HFF-Myc (cell line): ENCODE measurements around the gene RILP.

Source experiments
- DNase-seq: peaks from one replicate; pipeline ENCODE4 v3.0.0-alpha.2; 2011; ENCODE audit warnings: low read depth; ENCODE audit errors: extremely low read depth
- H3K4me3 ChIP-seq: replicated peaks from 2 replicates; pipeline ENCODE4 v1.5.1; 2011; ENCODE audit warnings: low read depth, mild to moderate bottlenecking, control low read depth, low read length
- TF ChIP-seq, protein P1 (sequence below): IDR thresholded peaks from 2 replicates; pipeline ENCODE4 v1.5.1; 2012; ENCODE audit warnings: mild to moderate bottlenecking, low read depth, low read length, control low read depth; ENCODE audit errors: missing control alignments

RILP gene

DNA sequence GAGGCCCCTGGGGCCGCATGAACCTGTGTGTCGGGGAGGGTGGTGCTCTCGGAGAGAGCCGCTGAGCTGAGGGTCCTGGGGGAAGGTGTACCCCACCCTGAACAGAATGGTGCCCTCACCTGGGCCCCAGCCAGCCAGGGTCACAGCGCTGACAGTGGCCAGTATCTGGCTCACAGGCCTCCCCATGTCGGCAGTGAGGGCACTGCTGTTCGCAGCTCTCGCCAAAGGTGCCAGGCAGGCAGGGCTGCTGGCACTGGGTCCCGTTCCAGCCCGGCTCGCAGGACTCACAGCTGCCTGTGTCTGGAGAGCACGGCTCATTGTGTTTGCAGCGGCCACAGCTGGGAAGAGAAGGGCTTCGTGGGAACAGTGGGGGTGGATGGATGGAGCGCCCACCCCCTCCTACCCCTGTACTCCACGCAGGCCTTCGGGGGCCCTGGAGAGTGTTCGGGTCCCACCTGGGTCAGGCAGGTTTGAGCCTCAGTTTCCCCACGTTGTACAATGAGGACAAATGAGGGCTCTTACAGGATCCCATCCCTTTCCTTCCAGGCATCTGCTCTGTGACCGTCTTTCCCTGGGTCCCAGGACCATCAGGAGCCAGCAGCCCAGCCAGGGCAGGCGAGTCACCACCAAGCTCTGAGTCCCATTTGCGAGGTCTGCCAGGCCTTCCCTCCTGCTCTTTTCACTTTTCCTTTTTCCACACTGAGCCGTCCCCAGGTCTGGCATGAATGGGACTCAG, 9.2 kb downstream of the RILP start:
- no peak overlapping the region for H3K4me3 ChIP-seq
- DNase-seq: no peak
- TF ChIP-seq, protein P1, sequence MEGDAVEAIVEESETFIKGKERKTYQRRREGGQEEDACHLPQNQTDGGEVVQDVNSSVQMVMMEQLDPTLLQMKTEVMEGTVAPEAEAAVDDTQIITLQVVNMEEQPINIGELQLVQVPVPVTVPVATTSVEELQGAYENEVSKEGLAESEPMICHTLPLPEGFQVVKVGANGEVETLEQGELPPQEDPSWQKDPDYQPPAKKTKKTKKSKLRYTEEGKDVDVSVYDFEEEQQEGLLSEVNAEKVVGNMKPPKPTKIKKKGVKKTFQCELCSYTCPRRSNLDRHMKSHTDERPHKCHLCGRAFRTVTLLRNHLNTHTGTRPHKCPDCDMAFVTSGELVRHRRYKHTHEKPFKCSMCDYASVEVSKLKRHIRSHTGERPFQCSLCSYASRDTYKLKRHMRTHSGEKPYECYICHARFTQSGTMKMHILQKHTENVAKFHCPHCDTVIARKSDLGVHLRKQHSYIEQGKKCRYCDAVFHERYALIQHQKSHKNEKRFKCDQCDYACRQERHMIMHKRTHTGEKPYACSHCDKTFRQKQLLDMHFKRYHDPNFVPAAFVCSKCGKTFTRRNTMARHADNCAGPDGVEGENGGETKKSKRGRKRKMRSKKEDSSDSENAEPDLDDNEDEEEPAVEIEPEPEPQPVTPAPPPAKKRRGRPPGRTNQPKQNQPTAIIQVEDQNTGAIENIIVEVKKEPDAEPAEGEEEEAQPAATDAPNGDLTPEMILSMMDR: no peak

DNA sequence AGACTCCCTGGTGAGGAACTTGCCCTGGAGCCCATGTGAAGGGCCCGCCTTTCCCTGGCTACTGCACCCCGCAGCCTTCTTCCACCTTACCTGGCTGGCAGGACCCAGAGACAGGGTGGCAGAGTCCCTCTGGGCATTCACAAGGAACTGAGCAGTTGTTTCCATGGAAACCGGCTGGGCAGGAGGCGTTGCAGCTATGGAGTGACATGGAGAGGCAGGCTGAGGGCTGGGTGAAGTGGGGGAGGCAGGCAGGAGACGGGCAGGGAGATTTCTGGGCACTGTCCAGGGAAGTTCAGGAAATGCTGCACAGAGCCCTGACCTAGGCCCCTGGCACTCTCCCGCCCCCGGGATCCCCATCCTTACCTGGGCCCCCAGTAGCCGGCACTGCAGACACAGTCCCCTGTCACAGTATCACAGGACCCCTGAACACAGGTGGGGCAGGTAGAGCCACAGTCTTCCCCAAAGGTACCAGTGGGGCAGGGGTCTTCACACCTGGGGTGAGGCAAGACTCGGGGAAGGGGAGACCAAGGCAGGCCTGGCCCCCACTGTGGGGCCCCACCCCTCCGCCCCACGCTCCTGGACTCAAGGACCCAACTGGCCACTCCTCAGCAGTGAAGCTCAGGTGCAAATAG, 10.0 kb downstream of the RILP start:
- H3K4me3 ChIP-seq: no peak overlapping the region
- TF ChIP-seq, protein P1: no peak
- DNase-seq: no peak

DNA sequence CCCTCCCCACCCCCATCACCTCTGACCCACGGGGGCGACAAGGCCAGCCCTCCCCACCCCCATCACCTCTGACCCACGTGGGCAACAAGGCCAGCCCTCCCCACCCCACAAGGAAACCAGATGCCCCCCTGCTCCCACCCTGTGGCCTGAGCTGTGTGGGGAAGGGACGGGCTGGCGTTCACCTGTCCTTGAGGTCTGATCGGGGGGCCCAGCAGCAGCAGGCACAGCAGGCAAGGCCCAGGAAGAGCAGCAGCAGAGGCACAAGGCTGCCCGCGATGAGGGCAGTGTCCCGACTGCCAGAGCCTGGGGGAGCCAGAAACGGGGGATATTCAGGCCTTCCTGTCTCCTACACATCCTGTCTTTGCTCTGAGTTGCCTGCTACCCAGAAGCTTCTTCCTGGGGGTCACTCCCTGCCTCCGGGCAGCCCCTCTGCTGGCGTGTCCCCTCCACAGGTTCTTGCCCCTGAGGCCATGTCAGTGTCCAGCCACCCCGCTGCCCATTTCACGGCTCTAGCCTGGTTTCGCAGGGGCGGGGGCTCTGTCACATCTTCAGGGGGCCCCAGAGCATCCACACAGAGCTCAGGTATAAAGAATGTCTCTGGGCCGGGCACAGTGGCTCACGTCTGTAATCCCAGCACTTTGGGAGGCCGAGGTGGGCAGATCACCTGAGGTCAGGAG, 10.9 kb downstream of the RILP start:
- no peak overlapping the region for H3K4me3 ChIP-seq
- DNase-seq: no peak
- TF ChIP-seq, protein P1: no peak

DNA sequence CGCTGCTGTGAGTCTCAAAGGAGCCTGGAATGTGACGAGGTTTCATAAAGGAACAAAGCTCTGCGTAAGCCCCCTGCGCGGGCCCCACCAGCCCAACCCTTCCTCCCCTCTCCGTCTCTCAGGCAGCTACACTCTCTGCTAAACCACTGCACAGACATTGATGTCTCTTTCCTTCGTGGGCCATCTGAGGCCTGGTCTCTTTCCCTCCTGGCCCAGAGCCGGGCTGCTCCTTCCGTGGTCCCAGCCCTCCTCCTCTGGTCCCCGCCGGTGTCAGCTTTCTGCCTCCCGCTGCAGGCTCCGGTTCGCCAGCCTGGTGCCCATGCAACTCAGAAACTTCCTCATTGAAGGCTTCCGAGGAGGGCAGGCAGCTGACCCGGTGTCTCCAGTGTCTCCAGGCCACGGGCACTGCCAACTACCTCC, 11.5 kb downstream of the RILP start:
- no peak overlapping the region for H3K4me3 ChIP-seq
- no peak for DNase-seq
- TF ChIP-seq, protein P1: no peak

DNA sequence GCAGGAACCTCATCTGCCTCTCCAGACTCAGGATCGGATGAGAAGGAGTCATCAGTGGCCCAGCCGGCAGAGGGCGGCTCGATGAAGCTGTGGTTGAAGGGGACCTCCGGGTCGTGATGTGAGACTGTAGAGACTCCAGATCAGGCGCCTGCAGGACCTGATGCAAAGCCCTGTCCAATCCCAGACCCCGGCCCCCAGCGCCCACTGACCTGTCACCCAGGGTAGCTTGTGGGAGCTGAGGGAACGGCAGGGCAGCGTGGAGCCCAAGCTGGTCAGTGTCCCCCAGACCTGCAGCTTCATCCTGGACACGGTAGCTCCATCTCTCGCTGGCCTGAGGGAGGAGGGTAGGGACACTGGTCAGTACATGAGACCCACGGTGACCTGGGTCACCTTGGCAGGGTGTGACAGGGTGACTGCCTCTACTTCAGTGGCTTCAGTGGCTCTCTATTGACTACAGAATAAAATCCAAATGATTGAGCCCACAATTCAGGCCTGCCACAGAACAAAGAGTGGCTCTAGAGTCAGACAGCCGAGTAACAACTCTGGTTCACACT, 12.9 kb downstream of the RILP start:
- TF ChIP-seq, protein P1: no peak
- no peak for DNase-seq
- H3K4me3 ChIP-seq: no peak overlapping the region

DNA sequence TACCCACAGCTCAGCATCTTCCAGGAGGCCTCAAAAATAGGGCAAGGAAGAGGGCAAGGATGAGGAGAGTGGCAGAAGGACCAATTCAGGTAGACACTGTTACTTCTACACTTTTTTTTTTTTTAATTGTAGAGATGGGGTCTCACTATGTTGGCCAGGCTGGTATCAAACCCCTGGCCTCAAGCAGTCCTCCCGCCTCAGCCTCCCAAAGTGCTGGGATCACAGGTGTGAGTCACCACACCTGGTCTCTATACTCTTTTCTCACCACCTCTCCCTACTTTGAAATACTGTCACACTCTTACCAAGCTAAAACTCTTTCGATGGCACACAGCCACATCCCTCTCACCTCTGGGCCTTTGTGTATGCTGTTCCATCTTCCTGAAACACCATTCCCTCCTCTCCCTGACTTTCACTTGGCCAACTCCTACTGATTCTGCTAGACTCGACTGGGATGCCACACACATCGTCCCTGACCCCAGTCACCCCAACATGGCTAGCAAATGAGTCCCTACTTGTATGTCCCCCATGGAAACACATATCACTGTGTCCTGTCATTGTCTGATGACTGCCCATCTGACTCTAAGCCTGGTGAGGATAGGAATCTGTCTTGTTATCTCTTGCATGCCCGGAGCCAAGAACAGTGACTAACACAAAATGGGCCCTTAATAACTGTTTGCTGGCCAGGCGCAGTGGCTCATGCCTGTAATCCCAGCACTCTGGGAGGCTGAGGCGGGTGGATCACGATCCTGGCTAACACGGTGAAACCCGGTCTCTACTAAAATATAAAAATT, 13.8 kb downstream of the RILP start:
- TF ChIP-seq, protein P1: no peak
- no peak for DNase-seq
- H3K4me3 ChIP-seq: no peak overlapping the region
